HUES6 (cell line): ENCODE results near the gene GRK3.

Experiments used
- H3K27ac ChIP-seq: 2 replicates; pipeline ENCODE4 v1.7.0; 2013; ENCODE audit warnings: low read depth, mild to moderate bottlenecking, low read length, inconsistent platforms
- H3K27me3 ChIP-seq: 2 replicates; pipeline ENCODE4 v1.6.1; 2013; ENCODE audit warnings: low read length; ENCODE audit not compliant: control insufficient read depth, insufficient read depth
- H3K36me3 ChIP-seq: 2 replicates; pipeline ENCODE4 v1.6.1; 2013; ENCODE audit warnings: low read length; ENCODE audit not compliant: control insufficient read depth, insufficient read depth
- H3K4me1 ChIP-seq: 2 replicates; pipeline ENCODE4 v1.6.1; 2013; ENCODE audit warnings: low read length; ENCODE audit not compliant: control insufficient read depth, insufficient read depth
- H3K4me3 ChIP-seq: 2 replicates; pipeline ENCODE4 v1.5.1; 2013; ENCODE audit warnings: low read depth, low read length
- H3K9ac ChIP-seq: one replicate; pipeline ENCODE4 v1.6.1; 2013; ENCODE audit warnings: mild to moderate bottlenecking, low read length
- H3K9me3 ChIP-seq: 2 replicates; pipeline ENCODE4 v1.6.1; 2013; ENCODE audit warnings: low read depth, low read length; ENCODE audit not compliant: control insufficient read depth, insufficient read depth

Gene GRK3

DNA sequence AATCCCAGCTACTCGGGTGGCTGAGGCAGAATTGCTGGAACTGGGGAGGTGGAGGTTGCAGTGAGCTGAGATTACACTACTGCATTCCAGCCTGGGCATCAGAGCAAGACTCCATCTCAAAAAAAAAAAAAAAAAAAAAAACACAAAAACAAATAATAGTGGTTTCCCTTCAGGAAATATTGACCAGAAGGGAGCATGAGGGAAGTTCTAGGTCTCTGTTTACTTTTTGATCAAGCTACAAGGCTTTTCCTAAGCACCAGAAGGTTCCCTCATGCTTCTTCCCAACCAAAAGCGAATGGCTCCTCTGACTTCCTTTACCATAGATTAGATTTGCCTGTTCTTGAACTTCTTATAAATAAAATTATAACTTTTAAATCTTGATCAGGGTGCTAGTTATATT, 195.8 kb downstream of the GRK3 start:
- no peak overlapping the region for H3K27ac ChIP-seq
- H3K9me3 ChIP-seq = no peaks in the 10 kb centered on the region
- no peaks in the 10 kb centered on the region for H3K27me3 ChIP-seq
- no peaks in the 10 kb centered on the region for H3K36me3 ChIP-seq
- no peaks in the 10 kb centered on the region; the same call in 1 of the 2 replicates for H3K4me1 ChIP-seq
- H3K9ac ChIP-seq = no peak overlapping the region
- H3K4me3 ChIP-seq = no peak overlapping the region

DNA sequence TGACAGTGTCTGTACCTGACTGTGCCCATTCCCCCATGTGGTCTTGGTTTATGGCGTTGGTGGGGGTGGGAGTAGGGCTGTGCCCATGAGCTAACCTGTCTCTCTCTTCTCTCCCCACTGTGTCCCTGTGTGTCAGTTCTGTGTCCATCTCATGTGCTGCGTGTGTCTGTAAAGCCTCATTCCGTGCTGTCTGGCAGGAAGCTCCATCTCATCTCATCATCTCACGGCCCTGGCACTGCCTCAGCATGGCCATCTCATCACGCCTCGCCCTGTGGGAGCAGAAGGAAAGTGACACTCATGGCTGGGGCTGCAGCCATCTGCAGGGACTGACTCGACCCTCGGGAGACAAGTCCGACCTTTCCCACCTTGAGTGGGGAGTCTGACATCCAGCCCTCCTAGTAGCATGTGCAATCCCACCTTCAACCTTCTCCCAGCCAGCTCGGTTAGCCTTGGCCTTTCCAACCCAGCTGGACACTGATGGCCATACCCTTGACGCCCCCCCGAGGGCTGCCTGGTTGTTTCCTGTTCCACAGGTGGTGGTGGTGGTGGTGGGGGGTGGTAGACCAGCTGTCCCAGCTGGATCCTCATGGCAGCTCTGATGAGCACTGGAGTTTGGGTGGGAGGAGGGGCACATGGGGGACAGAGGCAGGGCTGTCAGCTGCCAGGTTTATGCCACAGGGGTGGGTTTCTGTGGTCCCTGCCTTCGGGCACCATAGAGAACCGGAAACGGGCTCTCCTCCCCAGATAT, 196.5 kb downstream of the GRK3 start:
- Histone ChIP-seq H3K9me3 (peaks cover 2% of the 10 kb centered on the region; the same call in 1 of the 2 replicates), H3K9ac (no peak overlapping the region), H3K27ac (no peak overlapping the region), H3K4me1 (no peaks in the 10 kb centered on the region; the same call in 1 of the 2 replicates), H3K4me3 (no peak overlapping the region), H3K27me3 (no peaks in the 10 kb centered on the region), H3K36me3 (no peaks in the 10 kb centered on the region)

DNA sequence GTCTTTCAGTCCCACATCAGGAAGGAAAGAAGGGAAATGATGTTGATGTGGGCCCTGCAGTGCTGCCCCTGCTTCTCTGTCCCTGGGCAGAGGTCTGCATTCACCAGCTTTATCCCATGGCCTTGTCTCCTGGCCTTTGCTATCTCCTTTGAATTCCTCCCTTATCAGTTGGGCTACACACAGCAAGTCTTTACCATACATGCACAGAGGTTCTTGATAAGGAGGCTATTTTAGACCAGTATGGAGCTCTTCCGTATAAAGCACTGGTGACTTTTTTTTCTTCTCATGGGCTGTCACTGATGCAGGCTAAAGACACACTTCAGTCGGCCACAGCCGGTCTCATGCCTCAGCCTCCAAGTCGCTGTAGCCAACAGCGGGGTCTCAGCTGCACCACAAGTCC, 197.7 kb downstream of the GRK3 start:
- no peaks in the 10 kb centered on the region; the same call in 1 of the 2 replicates for H3K4me1 ChIP-seq
- H3K4me3 ChIP-seq = no peak overlapping the region
- H3K36me3 ChIP-seq = no peaks in the 10 kb centered on the region
- no peaks in the 10 kb centered on the region for H3K27me3 ChIP-seq
- H3K27ac ChIP-seq = no peak overlapping the region
- H3K9me3 ChIP-seq = peaks cover 13% of the 10 kb centered on the region
- no peak overlapping the region for H3K9ac ChIP-seq

DNA sequence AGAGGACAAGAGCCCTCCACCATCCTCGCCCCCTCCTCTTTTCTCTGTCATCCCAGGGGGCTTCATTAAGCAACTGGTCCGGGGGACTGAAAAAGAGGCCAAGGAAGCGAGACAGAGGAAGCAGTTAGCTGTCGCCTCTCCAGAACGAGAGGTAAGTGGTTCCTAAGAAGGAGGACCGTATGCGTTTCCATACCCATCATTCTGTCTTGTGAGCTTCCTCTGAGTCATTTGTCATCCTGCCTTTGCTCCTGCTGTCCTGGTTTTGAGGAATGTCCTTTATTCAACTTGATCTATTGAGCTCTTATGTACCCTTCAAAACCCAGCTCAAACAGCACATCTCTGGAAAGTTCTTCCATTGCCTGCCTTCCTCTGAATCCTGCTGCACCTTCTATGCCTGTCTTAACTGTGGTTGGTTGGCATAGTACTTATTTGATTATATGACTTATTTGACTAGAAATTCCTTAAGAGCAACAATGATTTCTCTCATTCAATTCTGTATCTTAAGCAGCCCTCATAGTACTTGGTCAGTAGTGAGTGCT, 198.8 kb downstream of the GRK3 start:
- H3K9me3 ChIP-seq = peaks cover 14% of the 10 kb centered on the region
- H3K9ac ChIP-seq = no peak overlapping the region
- no peak overlapping the region for H3K27ac ChIP-seq
- no peak overlapping the region for H3K4me3 ChIP-seq
- H3K27me3 ChIP-seq = no peaks in the 10 kb centered on the region
- H3K4me1 ChIP-seq = no peaks in the 10 kb centered on the region; the same call in 1 of the 2 replicates
- H3K36me3 ChIP-seq = no peaks in the 10 kb centered on the region

DNA sequence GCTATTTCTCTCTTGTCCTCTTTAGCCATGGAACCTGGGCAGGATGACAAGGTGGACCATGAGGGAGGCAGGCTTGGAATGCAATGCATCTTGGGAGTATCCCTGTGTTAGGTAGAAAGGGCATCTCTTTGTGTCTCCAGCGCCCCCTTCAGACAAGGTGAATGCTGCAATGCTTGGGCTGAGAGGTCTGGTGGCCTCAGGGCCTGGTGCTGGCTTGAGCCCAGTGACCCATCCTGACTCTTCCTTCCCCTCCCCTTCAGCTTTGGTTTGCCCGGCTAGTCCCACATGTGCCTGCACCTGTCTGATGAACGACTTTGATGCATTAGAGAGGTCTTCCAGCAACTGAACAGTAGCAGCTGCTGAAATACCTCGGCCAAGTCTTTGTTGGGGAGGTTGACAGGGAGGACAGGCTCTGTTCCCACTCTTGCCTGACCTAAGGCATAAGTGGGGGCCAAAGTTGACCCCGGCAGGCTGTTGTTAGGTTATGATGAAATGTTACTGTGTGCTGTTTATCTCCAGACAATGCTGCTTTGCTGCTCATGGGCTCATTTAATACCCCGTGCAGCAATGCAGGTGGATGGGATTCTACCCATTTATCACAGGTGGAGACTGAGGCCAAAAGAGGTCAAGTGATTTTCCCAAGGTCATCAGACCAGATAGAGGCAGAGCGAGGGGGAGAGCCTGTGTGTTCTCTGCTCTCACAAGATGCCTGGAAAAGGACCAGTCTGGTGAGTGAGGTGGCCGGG, 200.0 kb downstream of the GRK3 start:
- no peaks in the 10 kb centered on the region for H3K36me3 ChIP-seq
- H3K4me1 ChIP-seq = no peaks in the 10 kb centered on the region; the same call in 1 of the 2 replicates
- H3K9ac ChIP-seq = no peak overlapping the region
- no peak overlapping the region for H3K27ac ChIP-seq
- H3K4me3 ChIP-seq = no peak overlapping the region
- H3K27me3 ChIP-seq = no peaks in the 10 kb centered on the region
- H3K9me3 ChIP-seq = peaks cover 14% of the 10 kb centered on the region

DNA sequence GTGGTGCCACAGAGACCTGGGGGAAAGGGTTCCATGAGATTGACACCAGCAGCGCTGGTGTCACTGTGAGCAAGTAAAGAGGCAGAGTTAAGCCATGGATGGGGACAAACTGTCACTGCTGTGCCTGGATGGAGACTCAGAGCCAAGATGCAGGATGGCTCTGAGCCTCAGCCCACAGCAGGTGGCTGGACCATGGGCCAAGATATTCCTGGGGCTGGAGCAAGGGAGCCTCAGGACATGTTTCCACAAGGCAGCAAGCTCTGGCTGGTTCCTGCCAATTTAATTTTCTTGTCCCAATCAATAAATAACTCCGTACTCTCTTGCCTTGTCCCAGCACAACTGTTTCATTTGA, 200.5 kb downstream of the GRK3 start:
- no peaks in the 10 kb centered on the region; the same call in 1 of the 2 replicates for H3K4me1 ChIP-seq
- peaks cover 14% of the 10 kb centered on the region for H3K9me3 ChIP-seq

DNA sequence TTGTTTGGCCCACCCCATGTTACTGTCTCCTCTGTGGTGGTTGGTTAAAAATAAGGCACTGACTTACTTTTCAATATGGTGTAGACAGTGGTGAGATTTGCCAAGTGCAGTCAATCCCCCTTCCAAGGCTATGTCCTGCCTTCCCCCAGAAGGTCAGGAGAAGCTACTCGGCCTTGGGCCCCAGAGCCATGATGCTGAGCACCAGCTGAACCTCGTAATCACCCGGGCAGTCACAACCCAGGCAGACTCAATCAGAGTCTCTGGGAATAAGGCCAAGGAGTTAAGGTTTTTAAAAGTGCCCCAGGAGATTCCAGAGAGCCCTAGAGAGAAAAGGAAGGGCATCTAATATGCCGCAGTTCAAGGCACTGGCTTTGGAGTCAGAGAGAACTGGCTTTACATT, 201.3 kb downstream of the GRK3 start:
- Histone ChIP-seq H3K4me1 (no peaks in the 10 kb centered on the region; the same call in 1 of the 2 replicates), H3K27ac (no peak overlapping the region), H3K4me3 (no peak overlapping the region), H3K9me3 (peaks cover 14% of the 10 kb centered on the region), H3K36me3 (no peaks in the 10 kb centered on the region), H3K9ac (no peak overlapping the region), H3K27me3 (no peaks in the 10 kb centered on the region)

More for the DNA sequence above, 200.5 kb downstream of the GRK3 start:
- Histone ChIP-seq H3K27ac (no peak overlapping the region), H3K36me3 (no peaks in the 10 kb centered on the region), H3K27me3 (no peaks in the 10 kb centered on the region), H3K9ac (no peak overlapping the region), H3K4me3 (no peak overlapping the region)

DNA sequence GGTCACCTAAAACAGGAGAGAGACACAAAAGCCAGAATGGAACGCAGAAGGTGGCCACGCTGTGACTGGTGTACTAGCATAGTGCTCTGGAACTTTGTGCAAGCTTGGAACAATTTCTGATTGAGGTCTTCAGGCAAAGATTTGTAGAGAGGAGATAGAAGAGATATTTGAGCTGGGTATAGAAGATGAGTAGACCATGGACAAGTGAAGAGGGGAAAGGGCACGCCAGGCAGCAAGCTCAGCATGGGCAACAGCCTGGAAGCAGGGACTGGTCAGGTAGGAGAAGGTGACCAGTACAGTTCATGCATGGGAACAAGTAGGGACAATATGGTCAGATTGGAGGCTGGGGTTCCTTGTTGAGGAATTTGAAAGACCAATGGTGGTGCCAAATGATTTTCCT, 201.9 kb downstream of the GRK3 start:
- Histone ChIP-seq H3K9ac (no peak overlapping the region), H3K27me3 (no peaks in the 10 kb centered on the region), H3K36me3 (no peaks in the 10 kb centered on the region), H3K4me1 (no peaks in the 10 kb centered on the region; the same call in 1 of the 2 replicates), H3K4me3 (no peak overlapping the region), H3K27ac (no peak overlapping the region), H3K9me3 (peaks cover 14% of the 10 kb centered on the region)

DNA sequence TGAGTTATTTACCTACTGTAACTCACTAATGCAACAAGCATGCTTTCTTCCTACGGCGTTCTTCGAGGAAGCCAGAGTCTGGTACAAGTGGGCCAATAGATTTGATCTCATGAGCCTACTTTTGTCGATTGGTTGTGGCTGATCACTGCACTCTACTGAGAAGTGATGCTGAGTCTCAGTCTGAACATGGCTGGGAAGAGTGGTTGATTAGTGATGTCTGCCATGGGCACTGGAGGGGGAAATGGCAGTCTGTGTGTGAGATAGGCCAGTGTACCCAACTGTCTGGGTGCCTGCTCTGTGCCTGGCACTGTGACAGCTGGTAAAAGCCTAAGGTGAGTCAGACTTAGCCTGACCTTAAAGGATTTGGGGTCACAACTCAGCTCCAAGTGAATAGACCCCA, 205.9 kb downstream of the GRK3 start:
- Histone ChIP-seq H3K4me3 (no peak overlapping the region), H3K9ac (no peak overlapping the region), H3K27ac (no peak overlapping the region), H3K27me3 (no peaks in the 10 kb centered on the region), H3K9me3 (peaks cover 14% of the 10 kb centered on the region), H3K36me3 (no peaks in the 10 kb centered on the region), H3K4me1 (no peaks in the 10 kb centered on the region)

DNA sequence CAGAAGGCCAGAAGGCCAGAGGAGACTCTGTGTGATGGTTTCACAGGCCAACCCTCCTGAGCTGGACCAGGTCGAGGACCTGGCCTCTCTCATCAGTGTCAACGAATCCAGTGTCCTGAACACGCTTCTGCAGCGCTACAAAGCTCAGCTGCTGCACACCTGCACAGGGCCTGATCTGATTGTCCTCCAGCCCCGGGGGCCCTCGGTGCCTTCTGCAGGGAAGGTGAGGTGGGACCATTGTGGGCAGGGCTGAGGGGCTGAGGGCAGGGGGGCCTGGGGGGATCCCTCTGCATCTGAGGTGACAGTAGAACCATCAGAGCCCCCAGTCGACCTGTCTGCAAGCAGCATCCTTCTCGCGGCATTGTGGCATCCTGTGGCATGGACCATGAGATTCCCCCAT, 207.8 kb downstream of the GRK3 start:
- Histone ChIP-seq H3K27me3 (no peaks in the 10 kb centered on the region), H3K9ac (no peak overlapping the region), H3K4me3 (no peak overlapping the region), H3K27ac (no peak overlapping the region), H3K4me1 (no peaks in the 10 kb centered on the region), H3K9me3 (no peaks in the 10 kb centered on the region), H3K36me3 (no peaks in the 10 kb centered on the region)

DNA sequence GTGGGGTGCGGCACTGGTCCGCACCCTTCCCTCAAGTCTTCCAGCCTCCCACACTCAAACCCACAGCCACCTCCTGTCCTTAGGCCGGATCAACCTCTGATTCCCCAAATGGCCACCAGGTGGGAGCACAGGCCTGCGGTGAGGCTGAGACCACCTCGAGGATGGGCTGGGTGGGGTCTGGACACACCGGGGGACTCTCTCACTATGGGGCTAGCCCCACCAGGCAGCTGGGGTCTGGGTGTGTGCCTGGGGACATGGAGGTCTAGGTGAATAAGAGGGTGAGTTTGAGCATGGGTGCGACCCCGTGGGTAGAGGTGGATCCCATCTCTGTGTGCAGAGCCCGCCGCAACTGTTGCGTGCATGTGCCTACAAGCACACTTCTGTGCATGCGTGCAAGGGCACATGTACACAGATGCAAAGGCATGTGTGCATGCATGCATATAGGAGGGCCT, 210.1 kb downstream of the GRK3 start:
- no peak overlapping the region for H3K27ac ChIP-seq
- no peak overlapping the region for H3K4me3 ChIP-seq
- H3K36me3 ChIP-seq = no peaks in the 10 kb centered on the region
- H3K4me1 ChIP-seq = no peaks in the 10 kb centered on the region
- H3K9ac ChIP-seq = no peak overlapping the region
- H3K27me3 ChIP-seq = no peaks in the 10 kb centered on the region
- no peaks in the 10 kb centered on the region for H3K9me3 ChIP-seq
